ENCODE results near the gene MORC2.

DNA sequence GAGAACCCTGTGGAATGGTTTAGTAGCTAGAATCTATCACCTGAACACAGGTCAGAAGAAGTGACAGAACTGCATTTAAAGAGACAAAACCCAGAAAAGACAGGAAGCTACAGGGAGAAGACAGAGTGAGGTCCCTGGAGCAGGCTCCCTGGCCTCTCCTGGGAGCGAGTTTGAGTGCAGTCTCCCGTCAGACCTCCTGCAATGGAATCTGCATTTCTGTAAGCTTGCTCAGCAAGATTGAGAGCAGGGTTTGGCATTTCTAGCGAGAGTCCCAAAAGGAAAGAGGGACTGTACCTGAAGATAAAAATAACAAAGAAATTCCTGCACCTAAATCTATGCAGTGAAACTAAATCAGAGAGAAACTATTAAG lies 74.2 kb downstream of the MORC2 start:
- TF ChIP-seq TARDBP (IDR thresholded peaks at IDR 0.05) = no peak
- TF ChIP-seq CTBP1 (IDR thresholded peaks at IDR 0.05; ENCODE audit: borderline replicate concordance) = no peak
- no peak for TF ChIP-seq FOXK2 (IDR thresholded peaks at IDR 0.05)
- no peak for TF ChIP-seq ARNT (IDR thresholded peaks at IDR 0.05)
- no peak for TF ChIP-seq FOXM1 (IDR thresholded peaks at IDR 0.05; ENCODE audit: borderline replicate concordance)
- TF ChIP-seq BHLHE40 (IDR thresholded peaks at IDR 0.05; ENCODE audit: borderline replicate concordance) = no peak
- TF ChIP-seq FOXA1 (IDR thresholded peaks at IDR 0.05) = no peak
- no peak for TF ChIP-seq SP1 (IDR thresholded peaks at IDR 0.05)
- no peak for TF ChIP-seq ELF4 (IDR thresholded peaks at IDR 0.05)
- TF ChIP-seq, protein P1, sequence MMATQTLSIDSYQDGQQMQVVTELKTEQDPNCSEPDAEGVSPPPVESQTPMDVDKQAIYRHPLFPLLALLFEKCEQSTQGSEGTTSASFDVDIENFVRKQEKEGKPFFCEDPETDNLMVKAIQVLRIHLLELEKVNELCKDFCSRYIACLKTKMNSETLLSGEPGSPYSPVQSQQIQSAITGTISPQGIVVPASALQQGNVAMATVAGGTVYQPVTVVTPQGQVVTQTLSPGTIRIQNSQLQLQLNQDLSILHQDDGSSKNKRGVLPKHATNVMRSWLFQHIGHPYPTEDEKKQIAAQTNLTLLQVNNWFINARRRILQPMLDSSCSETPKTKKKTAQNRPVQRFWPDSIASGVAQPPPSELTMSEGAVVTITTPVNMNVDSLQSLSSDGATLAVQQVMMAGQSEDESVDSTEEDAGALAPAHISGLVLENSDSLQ (IDR thresholded peaks at IDR 0.05) = no peak
- TF ChIP-seq LEF1 (IDR thresholded peaks at IDR 0.05; ENCODE audit: borderline replicate concordance) = no peak

All from HEK293T (cell line).